Peyer's patch (tissue), 4 donors: ENCODE data around the gene SPSB4. TPM values are rescaled to one million over a fixed set of nuclear protein-coding genes. Genes with fewer than 3 reads are reported as not detected.

Experiments used
- DNase-seq, 3 donors: peaks; one replicate each; pipeline ENCODE4 v3.0.0-alpha.2; 2017 to 2019
- H3K27ac ChIP-seq, 4 donors: fragments of 200-600 bp; sonication (generic); one replicate each; pipeline ENCODE4 v1.5.1; 2016 to 2019
- H3K27me3 ChIP-seq, 2 donors: fragments of 200-600 bp; sonication (generic); one replicate each; pipeline ENCODE4 v1.5.1; 2019
- H3K36me3 ChIP-seq, 3 donors: fragments of 200-600 bp; sonication (generic); one replicate each; pipeline ENCODE4 v1.5.1; 2016 to 2019
- H3K4me1 ChIP-seq, 4 donors: fragments of 200-600 bp; sonication (generic); one replicate each; pipeline ENCODE4 v1.5.1; 2016 to 2019
- H3K4me3 ChIP-seq, 4 donors: fragments of 200-600 bp; sonication (generic); 1 replicate in 3 of 4; 2 replicates in 1 of 4; pipeline ENCODE4 v1.5.1; 2016 to 2019; ENCODE audit warnings: mild to moderate bottlenecking in 1 of 4
- H3K9me3 ChIP-seq, 4 donors: fragments of 200-600 bp; sonication (generic); one replicate each; pipeline ENCODE4 v1.5.1; 2016 to 2019; ENCODE audit warnings: mild to moderate bottlenecking in 1 of 4
- CTCF ChIP-seq, 6 experiments: fragments of 450-650 bp in 4 of 6; fragments of 200-600 bp in 2 of 6; sonication (generic) in 1 of 6; IDR thresholded peaks; one replicate each; pipeline ENCODE4 v1.5.1; 2017 to 2019; ENCODE audit warnings: antibody characterized with exemption in 6 of 6, mild to moderate bottlenecking in 3 of 6, moderate library complexity in 1 of 6
- POLR2A ChIP-seq, 2 donors: fragments of 450-650 bp; IDR thresholded peaks; one replicate each; pipeline ENCODE4 v1.5.1; 2017; ENCODE audit warnings: antibody characterized with exemption in 2 of 2, mild to moderate bottlenecking in 2 of 2, moderate library complexity in 2 of 2
- total RNA-seq, 4 donors: library from RNA; depleted of rRNA; stranded (reverse); fragments of >200 nt; gene quantifications; one replicate each; pipeline ENCODE4 v1.1.0, GENCODE V29; 2016

Gene SPSB4
- total RNA-seq, 4 donors from 2014 or later, result 0.35 TPM; not detected in 3

DNA sequence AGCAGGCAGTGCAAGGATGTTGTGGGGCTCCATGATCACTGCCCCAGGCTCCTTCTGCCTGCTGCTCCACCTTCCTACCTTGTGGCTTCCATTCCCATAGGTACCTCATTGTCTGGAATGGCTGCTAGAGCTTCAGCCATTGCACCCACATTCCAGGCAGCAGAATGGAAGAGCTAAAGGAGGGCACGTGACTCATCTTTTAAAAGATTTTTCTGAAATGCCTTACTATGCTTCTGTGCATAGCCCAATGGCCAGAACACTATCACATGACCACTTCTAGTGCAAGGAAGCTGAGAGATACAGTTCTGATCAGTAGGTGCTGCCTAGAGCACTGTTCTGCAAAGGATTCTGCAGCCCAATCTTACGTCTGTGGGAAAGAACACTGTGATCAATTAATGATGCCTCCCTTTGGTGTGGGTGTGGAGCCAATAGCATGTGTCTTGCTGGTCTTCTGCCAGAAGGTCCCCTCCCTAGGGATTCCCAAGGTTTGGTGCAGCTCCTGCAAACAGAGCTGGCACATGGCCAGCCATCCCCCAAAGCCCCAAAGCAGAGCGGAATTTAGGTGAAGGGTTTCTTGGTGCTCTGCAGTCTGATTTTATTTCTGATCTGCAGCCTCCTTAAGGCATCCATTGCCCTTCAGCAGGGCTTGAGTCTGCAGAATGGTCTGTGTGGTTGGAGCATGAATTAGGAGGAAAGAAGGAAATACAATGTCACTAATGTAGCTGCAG is 34.4 kb downstream of the SPSB4 start:
- TF ChIP-seq POLR2A (IDR thresholded peaks at IDR 0.05), result no peak
- no peak for TF ChIP-seq CTCF (IDR thresholded peaks at IDR 0.05)
- Histone ChIP-seq H3K4me1 (no peaks in the 10 kb centered on the region), H3K27me3 (no peaks in the 10 kb centered on the region), H3K4me3 (no peak overlapping the region), H3K27ac (no peak overlapping the region), H3K9me3 (no peaks in the 10 kb centered on the region), H3K36me3 (no peaks in the 10 kb centered on the region)
- DNase-seq, result no peak

DNA sequence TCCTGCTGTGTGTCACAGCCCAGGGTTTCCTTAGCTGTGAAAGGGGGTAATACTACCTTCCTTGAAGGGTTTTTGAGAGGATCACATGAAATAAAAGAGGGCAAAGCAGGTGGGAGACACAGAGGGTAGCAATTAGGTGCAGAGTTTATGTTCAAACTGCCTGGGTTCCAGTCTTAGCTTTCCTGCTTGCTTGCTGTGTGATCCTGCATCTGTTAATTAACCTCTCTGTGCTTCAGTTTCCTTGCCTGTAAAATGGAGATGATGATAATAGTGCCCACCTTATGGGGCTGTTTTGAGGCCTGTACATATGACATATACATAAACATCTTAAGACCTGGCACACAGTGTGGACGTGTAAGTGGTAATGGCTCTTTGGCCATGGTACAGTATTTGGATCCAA is 35.0 kb downstream of the SPSB4 start:
- H3K27me3 ChIP-seq, result no peaks in the 10 kb centered on the region
- no peak overlapping the region for H3K27ac ChIP-seq
- no peak for DNase-seq
- no peaks in the 10 kb centered on the region for H3K4me1 ChIP-seq
- H3K4me3 ChIP-seq, result no peak overlapping the region
- H3K9me3 ChIP-seq, result no peaks in the 10 kb centered on the region
- no peaks in the 10 kb centered on the region for H3K36me3 ChIP-seq
- no peak for TF ChIP-seq CTCF (IDR thresholded peaks at IDR 0.05)
- TF ChIP-seq POLR2A (IDR thresholded peaks at IDR 0.05), result no peak

- no peaks in the 10 kb centered on the region for H3K4me1 ChIP-seq
- DNase-seq, result no peak
- TF ChIP-seq CTCF (IDR thresholded peaks at IDR 0.05) (no peak), POLR2A (IDR thresholded peaks at IDR 0.05) (no peak)
- H3K36me3 ChIP-seq, result no peaks in the 10 kb centered on the region
- H3K27me3 ChIP-seq, result no peaks in the 10 kb centered on the region
- no peaks in the 10 kb centered on the region for H3K9me3 ChIP-seq
- H3K4me3 ChIP-seq, result no peak overlapping the region
- H3K27ac ChIP-seq, result no peak overlapping the region
These were observed 36.1 kb downstream of the SPSB4 start for GRCh38 chr3:141087076-141087777.

DNA sequence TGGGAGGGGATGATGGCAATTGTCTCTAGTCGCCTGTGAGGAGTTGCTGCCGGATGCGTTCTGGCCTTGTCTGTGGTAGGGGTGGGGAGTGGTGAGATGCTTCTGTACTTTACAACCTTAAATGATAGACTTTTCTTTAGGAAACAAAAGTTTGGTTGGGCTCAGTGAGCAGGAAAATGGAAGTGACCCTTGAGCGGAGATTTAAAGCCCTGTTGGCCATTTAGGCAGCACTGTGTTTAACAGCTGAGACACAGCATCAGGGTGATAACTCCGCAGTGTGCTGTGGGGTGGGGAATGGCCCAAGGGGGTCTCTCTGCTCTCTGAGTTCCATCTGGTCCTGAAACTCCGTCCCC is 36.6 kb downstream of the SPSB4 start:
- Histone ChIP-seq H3K36me3 (no peaks in the 10 kb centered on the region), H3K4me3 (no peak overlapping the region), H3K27me3 (no peaks in the 10 kb centered on the region), H3K4me1 (no peaks in the 10 kb centered on the region), H3K9me3 (no peaks in the 10 kb centered on the region), H3K27ac (no peak overlapping the region)
- no peak for TF ChIP-seq CTCF (IDR thresholded peaks at IDR 0.05)
- TF ChIP-seq POLR2A (IDR thresholded peaks at IDR 0.05), result no peak
- no peak for DNase-seq

- Histone ChIP-seq H3K27ac (no peak overlapping the region), H3K4me3 (no peak overlapping the region), H3K4me1 (peaks cover 0 to 6% (median 0%) of the 10 kb centered on the region in 4 donors), H3K9me3 (no peaks in the 10 kb centered on the region), H3K36me3 (no peaks in the 10 kb centered on the region), H3K27me3 (no peaks in the 10 kb centered on the region)
- no peak for DNase-seq
- TF ChIP-seq POLR2A (IDR thresholded peaks at IDR 0.05) (no peak), CTCF (IDR thresholded peaks at IDR 0.05) (no peak)
These were observed 38.4 kb downstream of the SPSB4 start for GRCh38 chr3:141089339-141090152.
